ENCODE measurements around the gene TBC1D13. TPM values are rescaled to one million over a fixed set of nuclear protein-coding genes. Genes with fewer than 3 reads are reported as not detected.

The TBC1D13 gene
- total and polyA plus RNA-seq, 2 of the 13 experiments (the other 11 are each of a cell fraction or from before 2014, with no cell fraction given): 17.9 to 19.7 TPM

GRCh38 chr9:128771745-128772519, 15.1 kb upstream of the TBC1D13 start, which contains the start of gene ZER1 (continued):
- no peak for TF ChIP-seq ZSCAN29 (CRISPR knock-in tag; conservative IDR thresholded peaks at IDR 0.05)
- TF ChIP-seq, protein P1, sequence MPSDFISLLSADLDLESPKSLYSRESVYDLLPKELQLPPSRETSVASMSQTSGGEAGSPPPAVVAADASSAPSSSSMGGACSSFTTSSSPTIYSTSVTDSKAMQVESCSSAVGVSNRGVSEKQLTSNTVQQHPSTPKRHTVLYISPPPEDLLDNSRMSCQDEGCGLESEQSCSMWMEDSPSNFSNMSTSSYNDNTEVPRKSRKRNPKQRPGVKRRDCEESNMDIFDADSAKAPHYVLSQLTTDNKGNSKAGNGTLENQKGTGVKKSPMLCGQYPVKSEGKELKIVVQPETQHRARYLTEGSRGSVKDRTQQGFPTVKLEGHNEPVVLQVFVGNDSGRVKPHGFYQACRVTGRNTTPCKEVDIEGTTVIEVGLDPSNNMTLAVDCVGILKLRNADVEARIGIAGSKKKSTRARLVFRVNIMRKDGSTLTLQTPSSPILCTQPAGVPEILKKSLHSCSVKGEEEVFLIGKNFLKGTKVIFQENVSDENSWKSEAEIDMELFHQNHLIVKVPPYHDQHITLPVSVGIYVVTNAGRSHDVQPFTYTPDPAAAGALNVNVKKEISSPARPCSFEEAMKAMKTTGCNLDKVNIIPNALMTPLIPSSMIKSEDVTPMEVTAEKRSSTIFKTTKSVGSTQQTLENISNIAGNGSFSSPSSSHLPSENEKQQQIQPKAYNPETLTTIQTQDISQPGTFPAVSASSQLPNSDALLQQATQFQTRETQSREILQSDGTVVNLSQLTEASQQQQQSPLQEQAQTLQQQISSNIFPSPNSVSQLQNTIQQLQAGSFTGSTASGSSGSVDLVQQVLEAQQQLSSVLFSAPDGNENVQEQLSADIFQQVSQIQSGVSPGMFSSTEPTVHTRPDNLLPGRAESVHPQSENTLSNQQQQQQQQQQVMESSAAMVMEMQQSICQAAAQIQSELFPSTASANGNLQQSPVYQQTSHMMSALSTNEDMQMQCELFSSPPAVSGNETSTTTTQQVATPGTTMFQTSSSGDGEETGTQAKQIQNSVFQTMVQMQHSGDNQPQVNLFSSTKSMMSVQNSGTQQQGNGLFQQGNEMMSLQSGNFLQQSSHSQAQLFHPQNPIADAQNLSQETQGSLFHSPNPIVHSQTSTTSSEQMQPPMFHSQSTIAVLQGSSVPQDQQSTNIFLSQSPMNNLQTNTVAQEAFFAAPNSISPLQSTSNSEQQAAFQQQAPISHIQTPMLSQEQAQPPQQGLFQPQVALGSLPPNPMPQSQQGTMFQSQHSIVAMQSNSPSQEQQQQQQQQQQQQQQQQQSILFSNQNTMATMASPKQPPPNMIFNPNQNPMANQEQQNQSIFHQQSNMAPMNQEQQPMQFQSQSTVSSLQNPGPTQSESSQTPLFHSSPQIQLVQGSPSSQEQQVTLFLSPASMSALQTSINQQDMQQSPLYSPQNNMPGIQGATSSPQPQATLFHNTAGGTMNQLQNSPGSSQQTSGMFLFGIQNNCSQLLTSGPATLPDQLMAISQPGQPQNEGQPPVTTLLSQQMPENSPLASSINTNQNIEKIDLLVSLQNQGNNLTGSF (CRISPR knock-in tag; IDR thresholded peaks at IDR 0.05): no peak; the same call in 1 of the 2 replicates
- TF ChIP-seq ZNF383 (CRISPR knock-in tag; IDR thresholded peaks at IDR 0.05; ENCODE audit: borderline replicate concordance): no peak
- TF ChIP-seq USF2 (IDR thresholded peaks at IDR 0.05; ENCODE audit: low read depth, low read length): no peak
- no peak for TF ChIP-seq USF2 (CRISPR knock-in tag; IDR thresholded peaks at IDR 0.05; ENCODE audit: borderline replicate concordance)
- no peak for TF ChIP-seq NFE2L1 (CRISPR knock-in tag; IDR thresholded peaks at IDR 0.05; ENCODE audit: borderline replicate concordance)
- TF ChIP-seq ZNF652 (CRISPR knock-in tag; IDR thresholded peaks at IDR 0.05; ENCODE audit: borderline replicate concordance, low read depth): no peak
- no peak for TF ChIP-seq ZNF180 (CRISPR knock-in tag; IDR thresholded peaks at IDR 0.05; ENCODE audit: borderline replicate concordance, low read depth)
- TF ChIP-seq ZNF710 (CRISPR knock-in tag; IDR thresholded peaks at IDR 0.05; ENCODE audit: borderline replicate concordance): peak; percentile 26; the same call in 1 of the 2 replicates
- TF ChIP-seq, protein P2, sequence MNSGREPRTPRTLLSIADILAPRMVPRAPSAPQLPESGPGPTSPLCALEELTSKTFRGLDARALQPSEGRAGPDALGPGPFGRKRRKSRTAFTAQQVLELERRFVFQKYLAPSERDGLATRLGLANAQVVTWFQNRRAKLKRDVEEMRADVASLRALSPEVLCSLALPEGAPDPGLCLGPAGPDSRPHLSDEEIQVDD (CRISPR knock-in tag; IDR thresholded peaks at IDR 0.05; ENCODE audit: borderline replicate concordance): no peak
- no peak for TF ChIP-seq ZNF546 (CRISPR knock-in tag; conservative IDR thresholded peaks at IDR 0.05)
- TF ChIP-seq, protein P3, sequence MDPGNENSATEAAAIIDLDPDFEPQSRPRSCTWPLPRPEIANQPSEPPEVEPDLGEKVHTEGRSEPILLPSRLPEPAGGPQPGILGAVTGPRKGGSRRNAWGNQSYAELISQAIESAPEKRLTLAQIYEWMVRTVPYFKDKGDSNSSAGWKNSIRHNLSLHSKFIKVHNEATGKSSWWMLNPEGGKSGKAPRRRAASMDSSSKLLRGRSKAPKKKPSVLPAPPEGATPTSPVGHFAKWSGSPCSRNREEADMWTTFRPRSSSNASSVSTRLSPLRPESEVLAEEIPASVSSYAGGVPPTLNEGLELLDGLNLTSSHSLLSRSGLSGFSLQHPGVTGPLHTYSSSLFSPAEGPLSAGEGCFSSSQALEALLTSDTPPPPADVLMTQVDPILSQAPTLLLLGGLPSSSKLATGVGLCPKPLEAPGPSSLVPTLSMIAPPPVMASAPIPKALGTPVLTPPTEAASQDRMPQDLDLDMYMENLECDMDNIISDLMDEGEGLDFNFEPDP (CRISPR knock-in tag; conservative IDR thresholded peaks at IDR 0.05): no peak
- TF ChIP-seq TBX3 (IDR thresholded peaks at IDR 0.05; ENCODE audit: borderline replicate concordance): 0 out of 2 replicates have a peak, but pooled peaks have one; percentile 38
- TF ChIP-seq RORA (CRISPR knock-in tag; IDR thresholded peaks at IDR 0.05): no peak
- TF ChIP-seq, protein P4, sequence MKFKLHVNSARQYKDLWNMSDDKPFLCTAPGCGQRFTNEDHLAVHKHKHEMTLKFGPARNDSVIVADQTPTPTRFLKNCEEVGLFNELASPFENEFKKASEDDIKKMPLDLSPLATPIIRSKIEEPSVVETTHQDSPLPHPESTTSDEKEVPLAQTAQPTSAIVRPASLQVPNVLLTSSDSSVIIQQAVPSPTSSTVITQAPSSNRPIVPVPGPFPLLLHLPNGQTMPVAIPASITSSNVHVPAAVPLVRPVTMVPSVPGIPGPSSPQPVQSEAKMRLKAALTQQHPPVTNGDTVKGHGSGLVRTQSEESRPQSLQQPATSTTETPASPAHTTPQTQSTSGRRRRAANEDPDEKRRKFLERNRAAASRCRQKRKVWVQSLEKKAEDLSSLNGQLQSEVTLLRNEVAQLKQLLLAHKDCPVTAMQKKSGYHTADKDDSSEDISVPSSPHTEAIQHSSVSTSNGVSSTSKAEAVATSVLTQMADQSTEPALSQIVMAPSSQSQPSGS (CRISPR knock-in tag; IDR thresholded peaks at IDR 0.05): peak; percentile 81
